GM18502 (cell line): ENCODE data around the gene UBE2D3.

Source experiments
- ATAC-seq: cut with Tn5 transposase; IDR thresholded peaks from one replicate; pipeline ENCODE4 v1.9.1; 2021; ENCODE audit warnings: mild to moderate bottlenecking; ENCODE audit not compliant: unreplicated experiment, poor library complexity

The UBE2D3 gene

GRCh38 chr4:102759831-102760644, 67.3 kb downstream of the UBE2D3 start:
- ATAC-seq = peak; percentile 66

GRCh38 chr4:102758241-102759160, 68.8 kb downstream of the UBE2D3 start:
- no peak for ATAC-seq

- ATAC-seq = no peak
Observed at GRCh38 chr4:102757681-102758080, 69.7 kb downstream of the UBE2D3 start.

GRCh38 chr4:102754044-102754443, 73.3 kb downstream of the UBE2D3 start:
- ATAC-seq = no peak

- ATAC-seq = no peak
Observed at GRCh38 chr4:102751941-102752340, 75.4 kb downstream of the UBE2D3 start.
